ENCODE measurements around the gene DOCK8. TPM values are rescaled to one million over a fixed set of nuclear protein-coding genes. Genes with fewer than 3 reads are reported as not detected.

DOCK8 gene
- total RNA-seq, 1 donor = under 0.01 TPM

- no peaks in the 10 kb centered on the region for H3K79me2 ChIP-seq (ENCODE audit: insufficient read depth, low read length)
- H3K4me2 ChIP-seq (ENCODE audit: insufficient read depth, low read length) = no peak overlapping the region
- no peaks in the 10 kb centered on the region for H3K27me3 ChIP-seq (ENCODE audit: insufficient read depth, low read length)
- TF ChIP-seq CTCF (IDR thresholded peaks at IDR 0.05; ENCODE audit: extremely low read depth, low read depth, low read length) = no peak
- no peak overlapping the region for H2AFZ ChIP-seq (ENCODE audit: low read length)
- H3K36me3 ChIP-seq (ENCODE audit: insufficient read depth, low read length) = no peaks in the 10 kb centered on the region
- H3K27ac ChIP-seq (ENCODE audit: low read depth, low read length) = no peak overlapping the region
- no peak overlapping the region for H3K4me3 ChIP-seq (ENCODE audit: insufficient read depth, low read length)
- no peak for DNase-seq (ENCODE audit: insufficient read length, low spot score, missing footprints)
- no peaks in the 10 kb centered on the region for H3K9me3 ChIP-seq (ENCODE audit: low read depth, low read length)
- H4K20me1 ChIP-seq (ENCODE audit: insufficient read depth, low read length) = no peaks in the 10 kb centered on the region
- H3K4me1 ChIP-seq (ENCODE audit: insufficient read depth, low read length) = no peaks in the 10 kb centered on the region
Measured at GRCh38 chr9:378263-378662, 163.6 kb downstream of the DOCK8 start.

GRCh38 chr9:382383-382782 lies 167.7 kb downstream of the DOCK8 start:
- no peaks in the 10 kb centered on the region for H3K9me3 ChIP-seq (ENCODE audit: low read depth, low read length)
- no peaks in the 10 kb centered on the region for H3K36me3 ChIP-seq (ENCODE audit: insufficient read depth, low read length)
- H3K4me3 ChIP-seq (ENCODE audit: insufficient read depth, low read length) = no peak overlapping the region
- H2AFZ ChIP-seq (ENCODE audit: low read length) = no peak overlapping the region
- DNase-seq (ENCODE audit: insufficient read length, low spot score, missing footprints) = no peak
- H3K4me1 ChIP-seq (ENCODE audit: insufficient read depth, low read length) = no peaks in the 10 kb centered on the region
- TF ChIP-seq CTCF (IDR thresholded peaks at IDR 0.05; ENCODE audit: extremely low read depth, low read depth, low read length) = no peak
- no peak overlapping the region for H3K27ac ChIP-seq (ENCODE audit: low read depth, low read length)
- H3K79me2 ChIP-seq (ENCODE audit: insufficient read depth, low read length) = no peaks in the 10 kb centered on the region
- no peaks in the 10 kb centered on the region for H4K20me1 ChIP-seq (ENCODE audit: insufficient read depth, low read length)
- H3K4me2 ChIP-seq (ENCODE audit: insufficient read depth, low read length) = no peak overlapping the region
- H3K27me3 ChIP-seq (ENCODE audit: insufficient read depth, low read length) = no peaks in the 10 kb centered on the region

- TF ChIP-seq CTCF (IDR thresholded peaks at IDR 0.05; ENCODE audit: extremely low read depth, low read depth, low read length) = peak; percentile 84
- no peaks in the 10 kb centered on the region for H4K20me1 ChIP-seq (ENCODE audit: insufficient read depth, low read length)
- no peak overlapping the region for H3K4me2 ChIP-seq (ENCODE audit: insufficient read depth, low read length)
- H3K4me3 ChIP-seq (ENCODE audit: insufficient read depth, low read length) = no peak overlapping the region
- peak; percentile 69 for DNase-seq (ENCODE audit: insufficient read length, low spot score, missing footprints)
- no peaks in the 10 kb centered on the region for H3K4me1 ChIP-seq (ENCODE audit: insufficient read depth, low read length)
- H2AFZ ChIP-seq (ENCODE audit: low read length) = no peak overlapping the region
- H3K27me3 ChIP-seq (ENCODE audit: insufficient read depth, low read length) = no peaks in the 10 kb centered on the region
- H3K36me3 ChIP-seq (ENCODE audit: insufficient read depth, low read length) = no peaks in the 10 kb centered on the region
- H3K79me2 ChIP-seq (ENCODE audit: insufficient read depth, low read length) = no peaks in the 10 kb centered on the region
- no peaks in the 10 kb centered on the region for H3K9me3 ChIP-seq (ENCODE audit: low read depth, low read length)
- H3K27ac ChIP-seq (ENCODE audit: low read depth, low read length) = no peak overlapping the region
Measured at GRCh38 chr9:385818-386398, 171.2 kb downstream of the DOCK8 start.

- no peak for TF ChIP-seq CTCF (IDR thresholded peaks at IDR 0.05; ENCODE audit: extremely low read depth, low read depth, low read length)
- no peaks in the 10 kb centered on the region for H3K9me3 ChIP-seq (ENCODE audit: low read depth, low read length)
Measured at GRCh38 chr9:389159-389558, 174.5 kb downstream of the DOCK8 start.

More at GRCh38 chr9:389159-389558, 174.5 kb downstream of the DOCK8 start:
- Histone ChIP-seq H3K27me3 (ENCODE audit: insufficient read depth, low read length) (no peaks in the 10 kb centered on the region), H3K27ac (ENCODE audit: low read depth, low read length) (no peak overlapping the region), H3K36me3 (ENCODE audit: insufficient read depth, low read length) (no peaks in the 10 kb centered on the region), H3K4me3 (ENCODE audit: insufficient read depth, low read length) (no peak overlapping the region), H3K4me1 (ENCODE audit: insufficient read depth, low read length) (no peaks in the 10 kb centered on the region), H3K79me2 (ENCODE audit: insufficient read depth, low read length) (no peaks in the 10 kb centered on the region), H4K20me1 (ENCODE audit: insufficient read depth, low read length) (no peaks in the 10 kb centered on the region), H3K4me2 (ENCODE audit: insufficient read depth, low read length) (no peak overlapping the region), H2AFZ (ENCODE audit: low read length) (no peak overlapping the region)
- DNase-seq (ENCODE audit: insufficient read length, low spot score, missing footprints) = no peak
